Measurements from ENCODE around the gene TUSC2.

The TUSC2 gene

GRCh38 chr3:50294492-50295403 lies 33.3 kb downstream of the TUSC2 start:
- no peak for TF ChIP-seq CTCF (IDR thresholded peaks at IDR 0.05; ENCODE audit: low read depth, low read length, missing control alignments)
- Histone ChIP-seq H3K27ac (no peak overlapping the region), H3K27me3 (replicated peaks) (no peaks in the 10 kb centered on the region), H3K4me3 (ENCODE audit: low read depth, low read length) (no peak overlapping the region), H3K36me3 (replicated peaks) (peaks cover 6% of the 10 kb centered on the region)
- DNase-seq, result no peak
- in situ Hi-C loops (cut with HindIII; ENCODE audit: low pct_ligation_motif_present, low sequenced_read_pairs), result no loop called here

GRCh38 chr3:50294089-50294488 lies 33.9 kb downstream of the TUSC2 start:
- H3K36me3 ChIP-seq (replicated peaks), result peaks cover 11% of the 10 kb centered on the region
- in situ Hi-C loops (cut with HindIII; ENCODE audit: low pct_ligation_motif_present, low sequenced_read_pairs), result no loop called here

GRCh38 chr3:50293079-50293801 lies 34.8 kb downstream of the TUSC2 start:
- no peak for TF ChIP-seq CTCF (IDR thresholded peaks at IDR 0.05; ENCODE audit: low read depth, low read length, missing control alignments)
- Histone ChIP-seq H3K36me3 (replicated peaks) (peaks cover 18% of the 10 kb centered on the region), H3K27ac (no peak overlapping the region), H3K4me3 (ENCODE audit: low read depth, low read length) (no peak overlapping the region), H3K27me3 (replicated peaks) (no peaks in the 10 kb centered on the region)
- in situ Hi-C loops (cut with HindIII; ENCODE audit: low pct_ligation_motif_present, low sequenced_read_pairs), result no loop called here
- no peak for DNase-seq

More at GRCh38 chr3:50294089-50294488, 33.9 kb downstream of the TUSC2 start:
- Histone ChIP-seq H3K27me3 (replicated peaks) (no peaks in the 10 kb centered on the region), H3K27ac (no peak overlapping the region), H3K4me3 (ENCODE audit: low read depth, low read length) (no peak overlapping the region)
- no peak for TF ChIP-seq CTCF (IDR thresholded peaks at IDR 0.05; ENCODE audit: low read depth, low read length, missing control alignments)
- no peak for DNase-seq

GRCh38 chr3:50292159-50293078 lies 35.6 kb downstream of the TUSC2 start, which contains the start of gene IFRD2:
TSS of gene IFRD2 (minus strand) at chr3:50292429. CDS start at chr3:50292274, 155 bp downstream.
- DNase-seq, result peak; percentile 98
- Histone ChIP-seq H3K36me3 (replicated peaks) (peaks cover 25% of the 10 kb centered on the region), H3K27me3 (replicated peaks) (no peaks in the 10 kb centered on the region), H3K27ac (peak within 1 kb of the TSS; percentile 54), H3K4me3 (ENCODE audit: low read depth, low read length) (peak within 1 kb of the TSS; percentile 89)
- in situ Hi-C loops (cut with HindIII; ENCODE audit: low pct_ligation_motif_present, low sequenced_read_pairs), result no loop called here
- peak; percentile 11 for TF ChIP-seq CTCF (IDR thresholded peaks at IDR 0.05; ENCODE audit: low read depth, low read length, missing control alignments)

GRCh38 chr3:50290161-50290641 lies 37.8 kb downstream of the TUSC2 start:
- TF ChIP-seq CTCF (IDR thresholded peaks at IDR 0.05; ENCODE audit: low read depth, low read length, missing control alignments), result no peak
- in situ Hi-C loops (cut with HindIII; ENCODE audit: low pct_ligation_motif_present, low sequenced_read_pairs), result no loop called here
- no peak for DNase-seq
- Histone ChIP-seq H3K27ac (no peak overlapping the region), H3K4me3 (ENCODE audit: low read depth, low read length) (no peak overlapping the region), H3K36me3 (replicated peaks) (peaks cover 25% of the 10 kb centered on the region), H3K27me3 (replicated peaks) (no peaks in the 10 kb centered on the region)

Data from brain microvascular endothelial cell (primary cell).